NOMO-1 treated with DMSO at 0.1 percent for 48 hours (cell line): ENCODE results near the gene AUTS2.

Experiments used
- DNase-seq: peaks from one replicate; lab custom pipeline; 2025; ENCODE audit not compliant: unreplicated experiment; lab: John Stamatoyannopoulos, UW

The AUTS2 gene

DNA sequence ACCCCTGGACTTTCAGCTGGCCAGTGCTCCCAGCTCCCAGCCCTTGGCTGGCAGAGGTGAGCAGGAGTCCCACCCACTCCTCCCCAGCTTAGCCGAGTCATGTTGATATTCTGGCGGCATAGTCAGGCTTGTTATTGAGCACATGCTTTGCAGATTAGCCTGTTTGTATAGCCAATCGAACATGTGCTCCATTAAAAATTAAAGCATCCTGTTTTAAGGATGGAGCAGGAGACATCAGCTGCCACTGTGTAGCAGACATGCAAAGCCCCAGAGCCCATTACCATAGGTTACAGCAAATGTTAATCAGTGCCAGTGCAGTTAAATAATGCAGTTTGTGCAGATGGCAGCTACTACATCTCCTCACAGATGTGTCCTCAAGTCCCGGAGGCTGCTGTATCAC lies 959.1 kb downstream of the AUTS2 start:
- DNase-seq, result no peak

GRCh38 chr7:70559815-70560214 lies 961.5 kb downstream of the AUTS2 start:
- DNase-seq, result no peak

DNA sequence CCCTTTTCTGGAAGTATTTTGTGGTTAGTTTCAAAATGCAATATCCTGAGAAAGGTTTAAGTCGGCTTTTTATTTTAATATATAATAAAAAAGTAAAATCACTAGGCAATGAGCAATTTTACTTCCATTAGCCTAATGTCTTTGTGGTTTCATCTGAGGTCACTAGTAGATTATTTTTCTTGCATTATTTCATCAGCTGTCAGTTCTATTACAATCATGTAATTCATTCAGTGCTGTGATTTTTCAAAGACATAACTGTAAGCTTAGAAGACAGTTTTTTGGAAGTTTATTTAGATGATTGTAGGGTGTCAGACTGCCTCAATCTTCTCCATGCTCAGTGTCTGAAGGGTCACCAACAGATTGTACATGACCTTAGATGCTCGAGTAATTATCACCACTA lies 965.7 kb downstream of the AUTS2 start:
- DNase-seq, result no peak

GRCh38 chr7:70565721-70566370 lies 967.6 kb downstream of the AUTS2 start:
- DNase-seq, result no peak

- no peak for DNase-seq
These were observed 968.4 kb downstream of the AUTS2 start for GRCh38 chr7:70566671-70567070.

GRCh38 chr7:70568674-70569334 lies 970.5 kb downstream of the AUTS2 start:
- DNase-seq, result no peak

DNA sequence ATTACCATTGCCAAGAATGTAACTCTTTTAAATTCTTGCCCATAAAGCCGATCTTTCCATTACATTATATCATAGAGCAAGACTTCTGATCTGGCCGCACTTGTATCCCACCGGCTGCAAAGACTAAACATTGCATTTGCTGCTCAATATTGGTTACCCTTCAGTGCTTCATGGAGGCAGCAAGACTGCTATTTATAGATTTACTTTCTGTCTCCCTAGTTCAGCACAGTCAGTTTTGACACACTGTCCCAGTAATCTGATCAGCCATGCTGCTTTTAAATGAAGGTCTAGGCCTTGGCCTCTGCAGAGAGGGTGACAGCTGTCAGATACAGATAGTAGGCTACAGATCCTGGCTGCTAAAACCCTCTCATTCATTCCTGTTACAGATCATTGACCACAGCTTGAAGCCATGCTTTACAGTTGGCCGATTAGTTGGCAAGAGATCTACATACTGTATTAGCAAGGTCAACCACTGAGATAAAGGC lies 971.1 kb downstream of the AUTS2 start:
- DNase-seq, result no peak

- DNase-seq, result no peak
These were observed 971.8 kb downstream of the AUTS2 start for GRCh38 chr7:70570029-70570428.

- no peak for DNase-seq
These were observed 972.7 kb downstream of the AUTS2 start for GRCh38 chr7:70570961-70571360.

DNA sequence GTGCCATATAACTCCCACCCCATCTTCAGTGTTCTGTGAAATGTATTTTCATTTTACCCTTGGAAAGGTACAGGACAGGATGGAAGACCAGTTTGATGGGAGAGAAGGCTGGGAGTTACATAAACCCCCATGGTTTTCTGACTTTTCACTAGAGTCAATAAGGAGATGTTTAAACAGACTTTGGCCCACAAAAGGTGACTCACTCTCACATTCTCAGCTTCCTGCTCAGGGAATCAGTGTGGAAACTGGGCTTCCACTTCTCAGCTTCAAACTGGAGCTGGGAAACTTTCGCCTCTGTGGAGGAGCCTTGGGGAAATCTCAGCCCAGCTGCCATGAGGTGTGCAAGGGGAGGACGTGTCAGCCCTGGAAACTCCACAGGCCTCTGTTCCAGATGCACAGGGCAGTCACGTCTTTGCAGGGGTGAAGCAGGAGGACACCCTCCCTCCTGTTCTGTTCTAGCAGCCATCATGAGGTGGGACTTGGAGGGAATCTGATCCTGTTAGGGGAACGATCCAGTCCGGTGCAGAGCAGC lies 973.2 kb downstream of the AUTS2 start:
- no peak for DNase-seq

DNA sequence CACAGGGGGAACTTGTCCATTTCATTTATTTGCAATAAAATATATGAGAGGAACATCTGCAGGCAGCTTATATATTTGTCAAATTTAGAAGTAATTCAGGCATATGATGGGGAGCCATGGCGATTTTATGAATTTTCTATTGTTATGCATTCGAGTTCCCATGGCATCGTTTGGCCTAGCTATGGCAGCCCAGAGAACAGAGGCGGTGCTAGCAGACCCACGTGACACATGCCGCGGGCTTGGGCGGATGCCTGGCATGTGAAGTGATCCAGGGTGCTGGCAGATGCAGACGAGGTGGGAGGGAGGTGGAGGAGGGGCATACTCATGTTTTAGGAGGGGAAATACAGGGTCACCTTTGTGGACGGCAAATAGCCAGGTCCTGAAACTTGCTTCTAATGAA lies 973.7 kb downstream of the AUTS2 start:
- no peak for DNase-seq

DNA sequence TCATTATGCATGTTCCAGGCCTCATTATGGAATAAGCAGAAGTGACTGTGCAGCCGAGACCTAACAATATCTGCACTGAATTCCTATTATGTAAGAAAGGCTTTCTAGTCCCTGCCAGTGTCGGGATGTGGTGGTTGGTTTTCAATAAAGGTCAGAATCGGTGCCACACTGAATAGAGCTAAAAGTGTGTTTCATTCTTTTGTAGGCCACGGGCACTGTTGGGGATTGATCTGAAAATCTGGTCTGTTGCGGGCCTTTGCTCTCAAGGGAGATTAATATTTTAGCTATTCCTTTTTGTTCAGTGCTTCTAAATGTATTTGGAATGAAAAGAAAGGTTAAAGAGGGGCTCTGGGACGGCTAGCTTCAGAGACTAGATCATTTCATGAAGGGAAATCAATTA lies 974.3 kb downstream of the AUTS2 start:
- DNase-seq, result peak; percentile 13

DNA sequence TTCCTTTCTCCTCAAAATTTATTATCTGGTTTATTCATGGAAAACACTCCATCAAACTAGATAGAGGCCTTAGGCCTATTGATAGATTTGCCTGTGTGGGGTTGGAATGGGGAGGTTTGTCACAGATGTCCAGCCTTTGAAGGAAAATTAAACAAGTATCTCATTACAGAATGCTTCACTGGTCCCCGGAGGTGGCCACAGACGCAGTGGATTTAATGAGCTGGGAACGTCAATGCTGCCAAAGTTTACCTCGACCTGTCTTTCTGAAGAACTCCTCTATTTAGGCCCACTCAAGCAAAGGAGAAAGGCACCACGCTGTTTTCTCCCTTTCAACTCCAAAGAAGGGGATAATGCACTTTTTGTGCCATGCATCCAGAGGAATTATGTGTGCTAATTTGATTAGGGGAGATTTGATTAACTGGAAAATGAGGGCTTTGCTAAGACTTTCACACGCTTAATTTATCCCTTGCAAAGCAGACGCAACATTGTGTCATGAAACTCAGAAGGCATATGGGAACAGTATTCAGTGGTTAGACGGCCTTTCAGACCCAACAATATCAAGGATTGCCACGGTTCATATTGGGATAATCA lies 974.9 kb downstream of the AUTS2 start:
- no peak for DNase-seq

- DNase-seq, result no peak
These were observed 975.4 kb downstream of the AUTS2 start for GRCh38 chr7:70573696-70574095.

- no peak for DNase-seq
These were observed 976.1 kb downstream of the AUTS2 start for GRCh38 chr7:70574314-70574834.

GRCh38 chr7:70574970-70575799 lies 976.9 kb downstream of the AUTS2 start:
- DNase-seq, result no peak

GRCh38 chr7:70577078-70577477 lies 978.8 kb downstream of the AUTS2 start:
- DNase-seq, result no peak

GRCh38 chr7:70578131-70578530 lies 979.9 kb downstream of the AUTS2 start:
- no peak for DNase-seq

DNA sequence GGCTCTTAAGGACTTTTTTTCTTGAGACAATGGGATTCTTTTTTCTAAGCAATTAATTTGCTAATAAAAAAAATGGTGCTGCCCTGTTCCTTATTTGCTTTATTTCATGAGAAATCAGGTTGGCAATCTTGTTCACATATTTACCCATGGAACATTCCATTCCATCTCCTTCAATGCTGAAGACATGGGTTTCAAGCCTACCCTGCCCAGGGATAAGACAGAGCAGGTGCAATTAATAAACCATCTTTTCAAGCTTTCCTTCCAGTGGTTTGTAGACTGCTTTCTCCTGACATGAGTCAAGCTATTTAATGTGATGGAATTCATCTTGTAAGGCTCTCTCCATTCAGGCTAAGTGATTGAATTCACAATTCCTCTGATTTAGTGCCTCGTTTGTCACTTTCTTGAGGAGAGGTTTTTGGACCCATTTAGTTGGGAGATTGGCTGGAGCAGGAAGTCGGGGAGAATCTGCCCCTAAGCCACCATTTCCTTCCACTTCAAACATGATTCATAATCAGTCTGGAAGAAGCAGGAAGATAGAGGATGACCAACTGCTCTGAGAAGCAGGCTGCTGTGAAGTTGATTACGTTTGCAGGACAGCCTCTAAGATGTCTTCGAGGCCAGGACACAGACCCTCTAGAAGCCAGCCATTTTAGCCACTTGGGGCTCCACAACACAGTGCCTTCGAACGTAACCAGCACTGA lies 981.3 kb downstream of the AUTS2 start:
- DNase-seq, result no peak

DNA sequence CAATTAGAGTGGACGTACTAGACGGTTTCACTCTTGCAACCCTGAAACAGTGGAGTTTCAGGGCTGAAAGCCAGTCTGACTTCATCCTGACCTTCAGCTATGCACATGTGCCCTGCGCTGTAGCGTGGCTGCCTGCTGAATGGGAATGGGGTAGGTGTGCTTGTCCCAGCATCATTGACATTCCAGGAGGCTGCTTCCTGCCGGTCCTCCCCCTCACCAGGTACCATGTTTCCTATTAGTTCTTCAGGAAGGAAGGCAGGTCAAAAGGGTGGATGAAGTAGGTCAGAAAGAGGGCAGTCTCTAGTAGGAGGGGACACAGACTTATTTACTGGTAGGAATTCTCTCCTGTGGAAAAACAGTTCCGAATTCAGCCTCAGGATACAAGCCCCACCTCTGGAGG lies 981.9 kb downstream of the AUTS2 start:
- no peak for DNase-seq
